ENCODE measurements around the gene FAM217B. TPM values are rescaled to one million over a fixed set of nuclear protein-coding genes. Genes with fewer than 3 reads are reported as not detected.
A peak's percentile ranks its signal among the peaks of the same experiment; 100 is the strongest.
"Not testable (repeated sequence)": the region's sequence is repeated elsewhere in the genome, so short reads cannot be mapped to it uniquely, and the experiment has no call there.

Gene FAM217B
- polyA plus RNA-seq, 1 donor: 22.7 TPM

DNA sequence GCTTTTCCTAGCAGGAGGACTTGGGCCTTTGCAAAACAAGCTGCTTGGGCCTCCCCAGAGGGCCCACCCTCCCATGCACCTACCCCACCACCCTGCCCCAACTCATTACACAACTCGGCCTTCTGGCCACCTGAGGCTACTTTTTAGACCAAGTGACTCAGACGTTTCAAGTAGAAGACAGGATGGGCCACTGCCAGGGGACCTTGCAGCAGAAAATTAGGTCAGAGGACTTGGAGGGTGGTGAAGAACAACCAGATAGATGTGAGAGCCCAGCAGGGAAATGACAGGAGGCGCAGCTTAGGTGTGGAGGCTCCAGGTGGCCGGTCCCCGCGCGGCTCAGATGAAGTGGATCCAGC is 1.5 kb upstream of the FAM217B start:
- no peak for DNase-seq (ENCODE audit: low read depth)

DNA sequence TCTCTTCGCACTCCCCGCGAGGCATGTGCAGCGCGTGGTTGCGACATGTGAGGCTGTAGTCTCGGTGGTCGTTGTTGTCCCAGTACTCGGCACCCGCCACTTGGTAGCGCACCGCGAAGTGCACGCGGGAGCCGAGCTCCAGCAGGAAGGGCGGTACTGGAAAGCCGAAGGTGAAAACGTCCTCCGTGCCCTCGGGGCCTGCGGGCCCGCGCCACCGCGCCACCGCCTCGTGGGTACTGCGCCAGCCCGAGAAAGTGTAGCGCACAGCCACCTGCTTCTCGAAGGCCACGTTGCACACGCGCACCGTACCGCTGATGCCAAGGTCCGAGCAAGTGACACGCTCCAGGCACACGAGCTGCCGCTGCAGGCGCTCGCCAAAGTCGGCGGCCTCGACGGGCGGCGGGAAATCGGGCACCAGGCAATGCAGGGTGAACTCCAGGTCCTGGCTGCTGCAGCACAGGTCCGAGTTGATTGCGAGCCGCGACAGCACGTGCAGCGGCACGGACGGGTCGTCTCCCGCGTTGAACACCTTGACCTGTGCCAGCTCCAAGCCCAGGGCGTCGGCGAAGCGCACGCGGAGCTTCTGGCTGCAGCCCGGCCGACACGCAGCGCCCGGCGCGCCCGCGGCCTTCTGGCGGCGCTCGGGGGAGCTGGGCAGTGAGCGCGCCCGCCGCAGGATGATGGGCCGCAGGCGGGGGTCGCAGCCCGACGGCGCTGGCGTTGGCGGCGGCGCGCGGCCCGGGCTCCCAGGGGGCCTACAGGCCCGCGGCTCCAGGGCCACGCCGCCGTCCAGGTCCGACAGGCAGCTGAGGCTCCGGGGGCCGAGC is 924 bp upstream of the FAM217B start:
- no peak for DNase-seq (ENCODE audit: low read depth)

DNA sequence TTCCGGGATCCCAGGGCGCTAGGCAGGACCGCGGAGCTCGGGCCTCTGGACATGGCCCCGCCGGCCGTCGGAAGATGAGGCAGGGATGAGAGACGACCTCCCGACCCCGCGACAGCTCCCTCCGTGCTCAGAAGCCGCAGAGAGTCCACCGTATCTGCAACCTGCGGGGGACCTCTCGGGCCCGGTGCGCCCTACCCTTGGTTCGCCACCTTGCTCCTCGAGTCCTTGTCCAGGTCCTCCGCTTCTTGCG is 385 bp upstream of the FAM217B start:
- DNase-seq (ENCODE audit: low read depth): no peak

- DNase-seq (ENCODE audit: low read depth): no peak
Measured at GRCh38 chr20:59940956-59941294, 736 bp downstream of the FAM217B start.

DNA sequence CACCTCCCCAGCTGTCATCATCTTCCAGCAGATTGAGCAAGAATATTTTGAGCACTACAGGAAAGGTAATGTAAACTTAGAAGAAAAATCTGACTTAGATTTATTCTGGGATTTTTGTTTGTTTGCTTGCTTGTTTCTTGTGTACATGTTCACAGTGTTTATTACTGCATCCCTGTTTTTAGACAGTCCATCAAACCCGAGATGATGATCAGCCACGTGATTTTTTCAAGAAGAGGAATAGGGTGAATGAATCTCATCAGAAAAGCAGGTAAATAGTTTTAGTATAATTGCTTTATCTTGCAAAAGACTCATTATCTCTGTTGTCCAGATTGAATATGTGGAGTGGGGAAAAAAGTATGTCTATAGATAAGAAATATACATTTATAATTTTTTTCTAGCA is 2.1 kb downstream of the FAM217B start:
- DNase-seq (ENCODE audit: low read depth): no peak

DNA sequence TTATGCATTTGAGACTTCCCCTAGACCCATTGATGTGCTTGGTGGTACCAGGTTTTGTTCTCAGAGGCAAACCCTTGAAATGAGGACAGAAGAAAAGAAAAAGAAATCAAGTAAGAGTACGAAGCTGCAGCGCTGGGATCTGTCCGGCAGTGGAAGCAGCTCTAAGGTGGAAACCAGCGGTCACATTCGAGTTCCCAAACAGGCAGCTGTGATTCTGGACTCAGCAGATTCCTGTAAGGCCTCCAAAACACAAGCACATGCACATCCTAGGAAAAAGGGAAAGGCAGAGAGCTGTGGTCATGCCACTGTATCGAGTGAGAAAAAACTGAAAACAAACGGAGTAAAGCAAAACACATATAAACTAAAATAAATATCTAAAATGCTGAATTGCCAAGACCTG is 4.5 kb downstream of the FAM217B start:
- no peak for DNase-seq (ENCODE audit: low read depth)

DNA sequence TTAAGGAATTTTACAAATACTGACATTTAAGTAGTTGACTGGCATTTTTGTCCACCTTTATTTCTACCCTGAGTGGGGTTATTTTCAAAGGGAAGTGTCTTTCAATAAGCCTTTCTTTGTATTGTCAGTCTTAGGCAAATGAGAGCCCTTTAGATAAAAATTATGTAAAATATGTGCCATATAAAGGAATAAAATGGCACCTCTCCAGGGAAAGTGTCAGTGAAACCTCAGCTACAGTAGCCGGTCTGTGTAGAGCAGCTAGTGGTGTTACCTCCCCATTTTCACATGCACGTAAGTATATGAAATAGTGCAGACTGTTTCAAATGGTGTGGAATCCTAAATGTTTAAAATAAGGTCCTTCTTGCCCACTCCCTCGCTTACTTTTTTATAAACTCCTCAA is 5.0 kb downstream of the FAM217B start:
- no peak for DNase-seq (ENCODE audit: low read depth)

GRCh38 chr20:59945731-59946130 is 5.5 kb downstream of the FAM217B start:
- DNase-seq (ENCODE audit: low read depth): no peak

DNA sequence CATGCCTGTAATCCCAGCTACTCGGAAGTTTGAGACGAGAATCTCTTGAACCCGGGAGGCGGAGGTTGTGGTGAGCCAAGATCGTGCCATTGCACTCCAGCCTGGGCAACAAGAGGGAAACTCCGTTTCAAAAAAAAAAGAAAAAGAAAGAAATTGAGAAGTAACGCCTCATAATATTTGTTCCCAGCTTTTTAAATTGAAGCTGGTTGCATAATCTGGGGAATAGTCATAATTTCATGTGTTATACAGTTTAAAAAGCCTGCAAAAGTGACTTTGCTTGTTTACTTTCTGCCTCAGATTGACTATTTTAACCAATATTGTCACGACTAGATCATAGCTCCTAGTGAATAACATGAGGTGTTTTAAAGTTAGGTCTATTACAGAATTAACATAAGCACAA is 7.2 kb downstream of the FAM217B start:
- no peak for DNase-seq (ENCODE audit: low read depth)

GRCh38 chr20:59948212-59948611 is 8.0 kb downstream of the FAM217B start:
- DNase-seq (ENCODE audit: low read depth): no peak

DNA sequence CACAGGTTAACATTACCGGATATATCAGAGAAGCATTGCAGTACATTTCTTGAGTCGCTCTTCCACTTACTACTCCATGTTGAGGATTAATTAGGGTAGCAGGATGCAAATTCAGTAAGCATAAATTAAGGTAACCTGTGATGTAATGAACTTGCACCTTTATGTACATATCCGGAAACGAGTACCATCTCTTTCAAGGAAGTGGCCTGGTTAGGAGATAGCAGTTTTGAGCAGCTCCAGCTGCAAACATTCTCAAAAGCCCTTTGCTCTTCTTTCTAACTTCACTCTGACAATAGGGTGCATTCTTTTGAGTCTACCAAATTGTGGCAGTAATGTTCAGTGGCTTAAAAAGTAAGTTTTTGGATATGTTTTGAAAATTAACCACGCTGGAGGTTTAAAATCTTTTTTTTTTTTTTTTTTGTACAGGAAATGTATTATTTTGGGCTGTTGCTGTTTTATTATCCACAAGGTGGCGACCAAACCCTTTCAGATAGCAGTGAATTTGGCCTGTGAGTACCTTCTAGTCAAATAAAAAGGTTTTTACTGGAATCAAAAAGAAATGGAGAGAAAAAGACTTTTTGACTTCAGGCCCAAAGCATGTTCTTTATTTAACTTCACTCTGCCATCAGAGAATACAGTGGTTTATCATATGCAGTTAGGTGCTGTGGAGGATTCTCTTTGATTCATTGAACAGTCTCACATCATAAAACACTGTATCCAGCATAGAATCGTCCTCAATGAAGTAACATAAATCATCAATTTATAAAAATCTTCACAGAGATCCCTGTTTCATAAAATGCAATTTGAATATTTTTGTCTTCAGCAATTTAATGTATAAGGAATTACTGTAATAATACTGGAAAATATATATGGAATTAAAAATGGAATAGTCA is 8.9 kb downstream of the FAM217B start:
- peak; percentile 44 for DNase-seq (ENCODE audit: low read depth)

GRCh38 chr20:59949911-59950310 is 9.7 kb downstream of the FAM217B start:
- no peak for DNase-seq (ENCODE audit: low read depth)

DNA sequence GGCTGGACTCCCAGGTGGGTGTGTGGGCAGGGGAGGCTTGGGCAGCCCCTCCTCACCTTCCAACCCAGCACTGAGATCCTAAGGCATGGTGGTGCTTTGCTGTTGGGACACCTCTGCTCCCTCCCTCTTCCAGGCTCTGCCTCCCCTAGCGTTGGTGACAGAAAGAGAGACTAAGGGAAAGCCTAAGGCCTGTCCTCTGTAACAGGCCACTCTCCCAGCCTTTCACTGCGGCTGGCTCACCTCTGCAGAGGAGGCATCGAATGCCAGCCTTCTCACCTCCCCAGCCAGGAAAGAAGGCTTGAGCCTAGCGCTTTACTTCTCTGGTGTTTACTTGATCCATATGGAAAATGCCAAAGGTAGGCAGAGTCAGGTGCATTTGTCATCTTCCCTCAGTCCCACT is 14.5 kb downstream of the FAM217B start:
- DNase-seq (ENCODE audit: low read depth): no peak

DNA sequence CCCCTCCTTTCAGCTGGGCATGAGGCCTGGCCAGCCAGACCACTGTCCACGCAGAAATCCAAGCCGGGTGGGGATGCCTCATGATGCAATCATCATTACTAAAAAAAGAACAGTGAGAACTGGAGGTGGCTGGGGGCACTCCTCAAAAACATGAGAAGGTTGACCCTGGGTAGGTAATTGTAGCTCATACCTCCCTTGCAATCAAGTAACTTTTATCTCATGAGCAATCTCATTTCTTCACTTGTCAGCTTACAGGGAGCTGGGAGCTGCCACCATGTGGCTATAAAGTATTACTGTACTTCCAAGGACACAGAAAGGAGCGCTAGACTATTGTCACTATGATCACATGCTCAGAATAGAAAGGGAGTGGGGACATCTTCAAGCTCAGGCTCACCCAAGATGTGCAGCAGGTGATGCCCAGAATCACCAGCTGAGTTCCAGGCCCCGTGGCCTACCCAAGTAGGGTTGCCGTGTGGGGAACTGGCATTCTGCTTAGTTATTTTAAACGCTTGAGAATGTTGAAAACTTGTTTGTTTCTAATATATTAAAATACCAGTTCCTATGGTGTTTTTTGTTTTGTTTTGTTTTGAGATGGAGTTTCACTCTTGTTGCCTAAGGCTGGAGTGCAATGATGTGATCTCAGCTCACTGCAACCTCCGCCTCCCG is 15.1 kb downstream of the FAM217B start:
- no peak for DNase-seq (ENCODE audit: low read depth)

GRCh38 chr20:59957568-59957967 is 17.4 kb downstream of the FAM217B start:
- DNase-seq (ENCODE audit: low read depth): not testable (repeated sequence)

- no peak for DNase-seq (ENCODE audit: low read depth)
Measured at GRCh38 chr20:59958123-59958522, 17.9 kb downstream of the FAM217B start, which contains the start of gene CDH26. Gene CDH26 (plus strand): TSS chr20:59958423. CDS start chr20:59958727, 304 bp downstream.

- no peak for DNase-seq (ENCODE audit: low read depth)
Measured at GRCh38 chr20:59958626-59959025, 18.4 kb downstream of the FAM217B start.

DNA sequence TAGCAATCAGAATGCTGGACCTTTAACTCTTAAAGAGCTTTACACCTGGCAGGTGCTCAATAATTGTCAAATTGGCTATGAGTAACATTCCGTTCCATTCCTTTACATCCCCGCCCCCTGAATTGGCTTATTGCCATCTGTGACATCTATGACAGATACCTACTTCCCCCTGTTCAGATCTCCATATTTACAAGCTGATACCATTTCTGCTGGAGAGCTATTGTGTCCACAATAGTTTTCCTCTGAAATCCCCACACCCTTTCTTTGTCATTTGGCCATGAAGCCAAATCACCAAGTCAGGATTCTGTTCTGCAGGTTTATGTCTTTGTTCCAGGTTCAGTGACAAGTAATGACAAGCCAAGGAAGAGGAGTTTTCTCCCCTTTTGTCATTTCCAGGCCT is 21.2 kb downstream of the FAM217B start:
- DNase-seq (ENCODE audit: low read depth): no peak

DNA sequence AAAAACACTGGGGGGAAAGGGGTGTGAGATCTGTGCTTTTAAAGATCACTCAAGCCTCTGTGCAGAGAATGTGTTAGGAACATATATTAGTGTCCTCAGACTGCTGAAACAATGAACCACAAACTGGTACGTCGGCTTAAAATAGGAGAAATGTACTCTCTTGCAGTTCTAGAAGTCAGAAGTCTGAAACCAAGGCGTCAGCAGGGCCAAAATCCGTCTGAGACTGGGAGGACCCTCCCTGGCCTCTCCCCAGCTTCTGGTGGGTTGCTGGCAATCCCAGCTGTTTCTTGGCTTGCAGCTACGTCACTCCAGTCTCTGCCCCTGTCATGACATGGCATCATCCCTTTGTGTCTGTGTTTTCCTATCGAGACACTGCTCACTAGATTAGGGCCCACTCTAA is 22.0 kb downstream of the FAM217B start:
- no peak for DNase-seq (ENCODE audit: low read depth)

- no peak for DNase-seq (ENCODE audit: low read depth)
Measured at GRCh38 chr20:59966428-59966827, 26.2 kb downstream of the FAM217B start.

GRCh38 chr20:59971428-59971827 is 31.2 kb downstream of the FAM217B start:
- no peak for DNase-seq (ENCODE audit: low read depth)

DNA sequence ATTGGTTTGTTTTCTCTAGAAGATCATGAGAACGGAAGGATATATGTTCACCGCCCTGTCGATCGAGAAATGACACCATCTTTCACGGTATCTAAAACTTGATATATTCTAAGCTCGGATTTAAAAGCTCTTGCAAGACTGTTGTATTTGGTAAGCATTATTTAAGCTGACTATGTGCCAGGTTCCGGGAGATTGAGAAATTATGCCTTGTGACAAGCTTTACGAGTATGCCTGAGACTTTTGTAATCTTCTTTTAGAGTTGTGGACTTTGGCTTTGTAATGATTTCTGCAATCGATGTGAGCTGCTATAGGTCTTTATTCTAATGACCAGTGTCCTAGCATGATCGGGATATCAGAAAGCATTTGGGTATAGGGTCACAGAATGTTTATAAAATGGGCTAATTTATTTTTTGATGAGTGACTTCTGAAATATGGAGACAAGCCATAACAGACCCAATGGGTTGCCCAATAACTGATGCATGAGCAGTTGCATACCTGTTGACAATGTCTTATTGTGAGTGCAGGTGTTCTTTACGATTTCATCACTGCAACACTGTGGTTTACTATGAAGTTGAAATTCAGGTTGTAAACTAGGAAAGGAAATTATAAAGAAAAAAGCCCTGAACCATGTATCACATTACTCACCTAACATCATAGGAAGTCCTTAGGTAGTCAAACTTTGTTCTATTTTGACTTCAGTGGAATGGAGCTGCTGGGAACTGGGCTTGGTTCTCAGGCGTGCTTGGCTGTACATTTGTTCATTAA is 32.0 kb downstream of the FAM217B start:
- DNase-seq (ENCODE audit: low read depth): no peak

Data from forelimb muscle (tissue), 1 donor.